OCI-LY3 (cell line): ENCODE measurements around the gene RAD51B.

ENCODE experiments used
- EZH2phosphoT487 ChIP-seq: fragments of 200-600 bp; shearing (Covaris generic); IDR thresholded peaks from 2 replicates; pipeline ENCODE4 v1.6.1; 2018; ENCODE audit warnings: antibody characterized with exemption, mixed run types, low read depth
- TF ChIP-seq, protein P1 (sequence below): fragments of 200-600, 300-600 bp; sonication (generic); IDR thresholded peaks from 2 replicates; pipeline ENCODE4 v1.5.1; 2014; ENCODE audit warnings: antibody characterized with exemption, low read length, low read depth

DNA sequence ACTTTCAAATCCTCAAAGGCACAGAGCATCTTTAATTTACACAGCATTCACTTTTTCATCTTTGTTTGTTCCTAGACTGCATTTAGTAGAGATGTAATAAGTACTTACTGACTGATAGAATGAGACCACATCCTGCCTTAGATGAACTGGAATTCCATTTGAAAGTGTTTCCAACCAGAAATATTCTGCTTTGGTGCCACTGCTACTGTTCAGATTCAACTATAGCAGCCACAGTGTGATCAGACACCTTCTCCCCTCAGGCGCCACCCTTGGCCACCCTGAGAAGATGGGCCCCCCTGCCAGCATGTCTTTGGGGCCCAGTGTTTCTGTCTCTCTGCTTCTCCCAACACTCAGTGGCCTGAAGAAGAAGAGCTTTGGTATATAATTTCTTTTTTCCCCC lies 449.1 kb downstream of the RAD51B start:
- TF ChIP-seq, protein P1, sequence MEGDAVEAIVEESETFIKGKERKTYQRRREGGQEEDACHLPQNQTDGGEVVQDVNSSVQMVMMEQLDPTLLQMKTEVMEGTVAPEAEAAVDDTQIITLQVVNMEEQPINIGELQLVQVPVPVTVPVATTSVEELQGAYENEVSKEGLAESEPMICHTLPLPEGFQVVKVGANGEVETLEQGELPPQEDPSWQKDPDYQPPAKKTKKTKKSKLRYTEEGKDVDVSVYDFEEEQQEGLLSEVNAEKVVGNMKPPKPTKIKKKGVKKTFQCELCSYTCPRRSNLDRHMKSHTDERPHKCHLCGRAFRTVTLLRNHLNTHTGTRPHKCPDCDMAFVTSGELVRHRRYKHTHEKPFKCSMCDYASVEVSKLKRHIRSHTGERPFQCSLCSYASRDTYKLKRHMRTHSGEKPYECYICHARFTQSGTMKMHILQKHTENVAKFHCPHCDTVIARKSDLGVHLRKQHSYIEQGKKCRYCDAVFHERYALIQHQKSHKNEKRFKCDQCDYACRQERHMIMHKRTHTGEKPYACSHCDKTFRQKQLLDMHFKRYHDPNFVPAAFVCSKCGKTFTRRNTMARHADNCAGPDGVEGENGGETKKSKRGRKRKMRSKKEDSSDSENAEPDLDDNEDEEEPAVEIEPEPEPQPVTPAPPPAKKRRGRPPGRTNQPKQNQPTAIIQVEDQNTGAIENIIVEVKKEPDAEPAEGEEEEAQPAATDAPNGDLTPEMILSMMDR: no peak
- TF ChIP-seq EZH2phosphoT487: no peak
